SIG-M5 treated with dmso at 0.1 percent for 504 hours (cell line): ENCODE measurements around the gene NODAL.
A peak's percentile ranks its signal among the peaks of the same experiment; 100 is the strongest.
"Not testable (repeated sequence)": the region's sequence is repeated elsewhere in the genome, so short reads cannot be mapped to it uniquely, and the experiment has no call there.

Source experiments
- DNase-seq: peaks from one replicate; lab custom pipeline; 2025; ENCODE audit not compliant: unreplicated experiment; lab: John Stamatoyannopoulos, UW

Gene NODAL

DNA sequence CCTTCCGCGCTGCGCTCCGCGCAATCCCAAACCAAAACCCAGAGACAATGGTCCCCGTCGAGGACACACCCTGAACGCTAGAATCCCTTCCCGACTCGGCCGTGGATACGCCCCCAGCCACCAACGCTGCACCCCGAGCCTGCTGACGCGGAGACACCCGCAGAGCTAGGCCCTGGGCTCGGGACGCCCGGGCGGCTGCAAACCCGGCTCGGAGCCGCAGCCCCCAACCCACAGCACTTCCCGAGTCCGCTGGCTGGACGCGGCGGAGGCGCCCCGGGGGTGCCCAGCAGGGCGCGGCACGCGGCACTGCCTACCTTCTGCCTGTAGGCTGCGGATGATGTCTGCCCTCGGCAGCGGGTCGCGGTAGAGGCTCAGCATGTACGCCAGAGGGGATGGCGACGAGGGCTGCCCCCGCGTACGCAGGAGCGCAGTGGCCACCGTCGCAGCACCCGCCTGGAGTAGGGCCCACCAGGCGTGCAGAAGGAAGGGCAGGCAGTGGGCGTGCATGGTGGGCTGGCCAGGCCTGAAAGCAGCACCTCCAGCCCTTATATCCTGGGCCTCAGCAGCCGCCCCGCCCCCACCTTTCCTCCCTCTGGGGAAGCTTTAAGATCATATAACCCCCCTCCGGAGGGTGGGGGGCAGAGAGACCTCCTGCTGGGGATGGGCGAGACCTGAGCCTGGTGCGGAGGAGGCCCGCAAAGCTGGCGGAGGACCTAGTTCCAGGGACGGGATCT, at the start of gene NODAL:
Gene NODAL, minus strand, starts transcription at position 521 of the 734 bp plus-strand sequence. Its CDS starts 14 bp downstream, at position 507.
- no peak for DNase-seq

DNA sequence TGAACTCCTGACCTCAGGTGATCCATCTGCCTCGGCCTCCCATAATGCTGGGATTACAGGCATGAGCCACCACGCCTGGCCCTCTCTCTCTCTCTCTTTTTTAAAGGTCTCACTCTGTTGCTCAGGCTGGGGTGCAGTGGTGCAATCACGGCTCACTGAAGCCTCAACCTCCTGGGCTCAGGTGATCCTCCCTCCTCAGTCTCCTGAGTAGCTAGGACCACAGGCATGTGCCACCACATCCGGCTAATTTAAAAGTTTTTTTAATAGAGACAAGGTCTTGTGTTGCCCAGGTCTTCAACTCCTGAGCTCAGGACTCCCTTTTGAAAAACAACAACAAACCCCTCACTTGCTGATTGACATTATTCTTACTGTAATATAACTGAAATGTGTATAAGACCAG, 48.7 kb upstream of the NODAL start:
- DNase-seq, result no peak

DNA sequence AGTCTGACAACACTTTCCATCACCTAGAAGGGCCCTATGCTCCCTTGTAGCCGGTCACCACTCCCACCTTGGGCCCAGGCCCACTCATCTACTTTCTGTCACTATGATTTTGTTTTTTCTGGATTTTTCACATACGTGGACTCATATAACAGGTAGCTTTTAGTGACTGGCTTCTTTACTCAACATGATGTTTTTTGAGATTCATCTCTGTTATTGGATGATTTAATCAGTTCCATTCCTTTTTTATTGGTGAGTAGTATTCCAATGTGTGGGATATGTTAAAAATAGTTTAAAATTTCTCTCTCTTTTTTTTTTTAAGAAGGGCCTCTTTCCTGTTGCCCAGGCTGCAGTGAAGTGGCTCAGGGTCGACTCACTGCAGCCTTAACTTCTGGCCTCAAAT, 46.3 kb upstream of the NODAL start:
- DNase-seq, result no peak

DNA sequence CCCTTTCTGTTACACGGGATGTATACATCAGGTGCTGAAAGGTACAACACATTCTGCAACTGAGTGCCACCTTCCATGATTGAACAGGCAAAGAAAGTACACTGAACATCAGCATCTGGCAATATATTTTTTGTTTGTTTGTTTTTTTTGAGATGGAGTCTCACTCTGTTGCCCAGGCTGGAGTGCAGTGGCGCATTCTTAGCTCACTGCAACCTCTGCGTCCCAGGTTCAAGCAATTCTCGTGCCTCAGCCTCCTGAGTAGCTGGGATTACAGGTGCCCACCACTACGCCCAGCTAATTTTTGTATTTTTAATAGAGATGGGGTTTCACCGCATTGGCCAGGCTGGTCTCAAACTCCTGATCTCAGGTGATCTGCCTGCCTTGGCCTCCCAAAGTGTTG, 42.4 kb upstream of the NODAL start:
- DNase-seq, result not testable (repeated sequence)

DNA sequence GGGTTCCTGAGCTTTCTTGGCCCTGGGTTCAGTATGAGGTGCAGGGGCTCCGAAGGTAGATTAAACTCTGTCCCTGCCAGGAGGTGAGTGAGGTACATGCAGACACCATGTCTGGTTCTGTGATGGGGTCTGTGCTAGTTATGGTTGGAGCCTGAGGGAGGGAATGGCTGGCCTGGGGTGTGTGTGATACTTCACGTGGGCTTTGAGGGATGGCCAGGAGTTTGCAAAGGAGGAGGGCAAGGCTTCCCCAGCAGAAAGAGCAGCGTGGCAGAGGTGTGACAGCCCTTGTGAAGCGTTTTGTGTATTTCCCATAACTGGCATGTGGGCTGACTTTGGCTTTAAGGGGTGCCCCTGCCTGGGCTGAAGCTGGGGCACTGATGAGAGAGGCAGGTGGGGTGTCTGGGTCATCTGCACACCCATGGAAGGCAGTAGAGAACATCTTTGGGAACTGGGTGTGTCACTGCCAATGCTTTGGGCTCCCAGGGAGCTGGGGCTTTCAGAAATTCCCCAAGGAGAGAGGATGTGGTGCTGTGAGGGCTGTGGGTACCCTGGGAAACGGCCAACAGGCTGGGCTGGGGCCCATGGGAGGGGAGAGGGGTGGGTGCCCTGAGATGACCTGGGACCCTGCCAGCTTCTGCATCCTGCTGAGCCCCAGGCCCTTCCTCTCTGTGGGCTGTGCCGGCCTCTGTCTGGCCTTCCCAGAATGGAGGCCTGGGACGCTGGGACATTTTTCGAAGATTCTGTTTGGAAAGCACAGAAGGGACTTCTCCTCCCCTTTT, 41.7 kb upstream of the NODAL start:
- DNase-seq, result no peak

DNA sequence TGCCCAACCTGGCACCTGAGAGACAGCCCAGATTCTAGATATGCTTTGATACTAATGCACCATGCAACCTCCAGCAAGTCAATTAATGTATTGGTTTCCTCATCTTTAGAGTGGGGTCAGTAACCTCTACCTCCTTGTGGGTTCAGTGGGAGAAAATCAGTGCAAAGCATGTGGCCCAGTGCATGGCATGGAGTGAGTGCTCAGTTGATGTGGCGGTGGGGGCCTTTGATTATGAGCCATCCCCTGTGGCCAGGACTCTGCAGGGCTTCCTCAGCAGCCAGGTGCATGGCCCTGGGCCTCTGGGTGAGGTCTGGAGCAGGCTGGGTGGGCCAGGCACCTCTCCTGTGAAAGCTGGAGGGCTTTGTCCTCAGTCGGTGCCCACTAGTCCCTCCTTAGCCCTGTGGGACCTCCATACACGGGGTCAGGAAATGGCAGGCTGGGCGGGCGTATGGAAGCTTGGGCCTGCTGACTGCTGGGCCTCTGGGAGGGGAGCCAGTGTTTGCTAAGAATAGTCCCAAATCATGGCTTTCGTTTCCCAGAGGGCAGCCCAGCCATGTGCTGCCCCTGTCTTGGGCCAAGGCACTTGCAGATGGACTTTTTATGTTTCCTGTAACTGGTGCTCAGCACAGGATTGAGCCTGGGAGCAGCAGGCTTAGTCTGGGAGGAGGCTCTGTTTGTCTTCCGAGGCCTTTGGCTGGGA, 40.5 kb upstream of the NODAL start:
- no peak for DNase-seq

DNA sequence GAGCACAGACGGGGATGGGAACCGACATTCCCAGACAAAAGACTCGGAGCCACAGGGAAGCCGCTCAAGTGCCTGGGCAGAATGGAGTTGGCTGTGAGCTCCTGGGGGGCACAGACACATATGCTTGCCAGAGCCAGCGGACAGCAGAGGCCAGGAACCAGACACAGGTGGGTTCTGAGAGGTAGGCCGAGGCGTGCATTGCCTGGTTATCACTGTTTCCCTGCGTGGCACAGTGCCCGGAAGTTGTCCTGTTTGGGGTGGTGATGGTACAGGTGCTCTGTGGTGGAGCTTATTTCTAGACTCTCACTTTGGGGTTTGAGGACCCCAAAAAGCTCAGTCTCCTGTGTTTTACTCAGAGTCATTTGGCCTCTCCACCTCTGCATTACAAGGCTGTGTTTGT, 39.6 kb upstream of the NODAL start:
- no peak for DNase-seq

DNA sequence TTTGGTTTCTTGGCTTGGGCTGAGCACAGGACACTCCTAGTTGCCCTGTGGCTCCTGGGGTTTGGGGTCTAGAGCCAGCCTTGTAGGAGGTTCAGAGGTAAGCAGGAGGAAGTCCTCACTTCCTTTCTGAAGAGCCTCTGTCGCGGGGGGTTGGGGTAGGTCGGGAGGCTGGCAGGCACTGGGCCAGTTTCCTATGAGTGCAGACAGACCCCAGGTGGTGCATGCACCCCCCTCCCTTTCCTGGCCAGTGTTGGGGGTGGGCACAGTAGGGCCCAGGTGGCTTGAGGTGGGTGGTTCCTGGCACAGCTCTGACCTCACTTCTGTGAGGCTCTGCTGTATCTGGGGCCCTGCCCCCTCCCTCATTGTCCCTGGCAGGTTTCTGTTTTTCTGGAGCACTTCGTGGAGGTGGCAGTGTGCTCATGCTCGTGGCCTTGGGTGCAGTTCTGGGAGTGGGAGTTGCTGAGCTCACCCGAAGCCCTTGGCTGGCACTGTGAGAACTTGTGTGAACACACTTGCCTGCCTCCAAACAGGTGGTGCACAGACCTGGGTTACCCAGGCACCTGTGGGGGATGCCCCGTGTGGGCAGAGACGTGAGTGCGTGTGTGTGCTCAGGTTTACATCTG, 38.9 kb upstream of the NODAL start:
- no peak for DNase-seq

DNA sequence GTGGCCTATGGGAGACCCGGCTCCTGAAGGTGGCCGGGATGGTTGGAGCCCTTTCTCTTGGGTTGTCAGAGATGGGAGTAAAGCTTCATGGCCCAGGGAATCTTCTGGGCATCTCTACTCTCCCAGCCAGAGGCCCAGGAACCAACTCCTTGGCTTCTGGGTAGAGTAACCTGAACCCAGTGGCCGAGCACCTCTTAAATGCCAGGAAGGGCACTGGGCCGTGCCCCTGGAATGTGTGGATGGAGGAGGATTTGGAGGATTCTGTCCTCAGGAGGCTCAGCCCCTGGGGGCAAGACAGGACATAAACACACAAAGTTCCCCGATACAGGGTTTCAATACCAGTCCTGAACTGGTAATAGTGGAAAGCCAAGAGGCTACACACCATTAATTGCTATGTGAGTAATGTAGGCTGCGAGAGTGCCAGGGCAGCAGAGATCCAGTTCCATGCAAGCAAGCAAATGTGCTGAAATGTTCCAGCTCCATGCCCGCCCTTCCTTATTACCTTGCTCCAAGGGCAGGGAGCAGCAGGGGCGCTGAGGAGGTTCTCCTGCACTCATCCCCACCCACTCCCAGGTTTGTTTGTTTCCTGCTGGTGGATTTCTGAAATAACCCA, 38.3 kb upstream of the NODAL start:
- no peak for DNase-seq

DNA sequence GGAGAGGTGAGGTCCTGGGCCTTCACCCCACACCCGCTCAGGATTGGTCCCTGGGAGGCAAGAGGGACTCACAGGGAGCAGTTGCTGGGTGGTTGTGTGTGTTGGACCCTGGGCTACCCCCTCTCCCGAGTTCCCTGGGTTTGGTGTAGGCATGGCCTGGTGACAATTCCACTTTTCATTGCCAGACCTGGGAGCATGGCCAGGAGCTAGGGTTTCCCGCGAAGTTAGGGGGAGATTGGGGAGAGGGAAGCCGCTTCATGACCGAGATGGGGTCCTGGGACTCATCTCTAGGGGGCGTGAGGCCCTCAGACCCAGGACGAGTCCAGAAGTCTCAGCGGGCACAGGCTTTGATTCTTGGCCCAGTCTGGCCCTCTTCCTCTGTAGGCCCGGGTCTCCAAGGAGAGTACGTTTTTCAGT, 37.7 kb upstream of the NODAL start:
- no peak for DNase-seq

DNA sequence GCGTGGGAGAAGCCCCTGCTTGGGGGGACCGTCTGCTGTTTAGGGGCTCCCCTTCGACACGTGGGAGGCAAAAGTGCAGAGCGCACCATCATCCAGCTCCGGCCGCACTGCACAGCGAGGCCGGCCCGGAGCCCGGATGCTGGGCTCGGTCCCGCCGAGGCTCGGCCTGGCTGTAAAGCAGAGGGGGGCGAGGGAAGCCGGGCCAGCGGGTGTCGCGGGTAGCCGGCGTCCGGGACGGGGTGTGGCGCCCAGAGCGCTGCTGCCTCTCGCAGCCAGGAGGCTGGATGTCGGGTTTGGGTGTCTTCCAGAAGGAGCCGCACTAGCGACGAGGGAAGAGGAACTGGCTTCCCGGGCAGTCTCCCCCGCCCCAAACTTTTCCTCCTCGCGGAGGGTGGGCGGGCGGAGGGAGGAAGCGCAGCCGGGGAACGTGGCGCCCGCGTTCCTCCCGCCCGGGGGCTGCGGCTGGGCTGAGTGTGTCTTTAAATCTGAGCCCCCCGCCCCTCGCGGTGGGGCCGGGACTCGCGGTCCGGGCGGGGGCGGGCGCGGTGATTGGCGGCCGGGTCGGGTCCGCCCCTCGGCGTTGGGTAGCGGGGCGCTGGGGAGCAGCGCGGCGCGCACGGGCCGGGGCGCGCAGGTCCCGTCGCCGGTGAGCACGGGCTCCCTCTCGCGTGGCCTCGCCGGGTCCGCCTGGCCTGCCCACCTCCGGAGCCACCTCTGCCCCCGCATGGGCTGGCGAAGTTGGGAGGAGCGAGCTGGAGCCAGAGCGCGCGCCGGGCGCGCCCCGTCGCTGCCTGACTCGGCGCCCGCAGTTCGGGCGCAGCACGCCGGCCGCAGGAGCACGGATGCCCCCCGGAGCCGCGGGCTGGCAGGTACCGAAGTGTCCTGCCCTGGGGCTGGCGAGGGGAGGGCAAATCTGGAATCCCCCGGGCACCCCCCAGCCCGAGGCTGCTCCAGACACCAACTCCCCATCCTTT, 37.0 kb upstream of the NODAL start, which contains the start of gene PALD1:
Gene PALD1, plus strand, starts transcription at position 577 of the 974 bp plus-strand sequence. CDS start 47,185 bp downstream, outside the sequence.
- peak; percentile 48 for DNase-seq

DNA sequence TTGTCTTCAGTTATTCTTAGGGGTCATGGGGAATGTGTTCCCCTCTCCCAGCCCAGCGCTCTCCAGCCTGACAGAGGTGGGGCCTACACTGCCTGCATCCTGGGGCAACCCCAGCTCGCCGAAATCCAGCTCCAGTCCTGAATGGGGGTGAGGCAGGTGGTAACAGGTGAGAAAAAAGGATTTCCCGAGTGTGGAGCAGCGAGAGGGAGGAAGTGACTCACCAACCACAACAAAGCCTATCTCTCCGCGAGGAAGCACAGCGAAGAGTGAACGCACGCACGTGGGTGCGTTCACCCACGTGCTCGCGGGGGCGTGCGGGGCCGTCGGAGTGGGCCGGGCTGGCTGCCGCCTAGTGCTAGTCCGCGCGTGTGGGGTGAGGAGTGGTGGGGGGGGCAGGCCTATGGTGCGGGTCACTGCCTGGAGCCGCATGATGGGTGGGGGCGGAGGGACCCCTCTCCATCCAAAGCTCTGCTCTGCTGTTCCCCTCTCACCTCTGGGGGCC, 36.2 kb upstream of the NODAL start:
- DNase-seq, result no peak

DNA sequence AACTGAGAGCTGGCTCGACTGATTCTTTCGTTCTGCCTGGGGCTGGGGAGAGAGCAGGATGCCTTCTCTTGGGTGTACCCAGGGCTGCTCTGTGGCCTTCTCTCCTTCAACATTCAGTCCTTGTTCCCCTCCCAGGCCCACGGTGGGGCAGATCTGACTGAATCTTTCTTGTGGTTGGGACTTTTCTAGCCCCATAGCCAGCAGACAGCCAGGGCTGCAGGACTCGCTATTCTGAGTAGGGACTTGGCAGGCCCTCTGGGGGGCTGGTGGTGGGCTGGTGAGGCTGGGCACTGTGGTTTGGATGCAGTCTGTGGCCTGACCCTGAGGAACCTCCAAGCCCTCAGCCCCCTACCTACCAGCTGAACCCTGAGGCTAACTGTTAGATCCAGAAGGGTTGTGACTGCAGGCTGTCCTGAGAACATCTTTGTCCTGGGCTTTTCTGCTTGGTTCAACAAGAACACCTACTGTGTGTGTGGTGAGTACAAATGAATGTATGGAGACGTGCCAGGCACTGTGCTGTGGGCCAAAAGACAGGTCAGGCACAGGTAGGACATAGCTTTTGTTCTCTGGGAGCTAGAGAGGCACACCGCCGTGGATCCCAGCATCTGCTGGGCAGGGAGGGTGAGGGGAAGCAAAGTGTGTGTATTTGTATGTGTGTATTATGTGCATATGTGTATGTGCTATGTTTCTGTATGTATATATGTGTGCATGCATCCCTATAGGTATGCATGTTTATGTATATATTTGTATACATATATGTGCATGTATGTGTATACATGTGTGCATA, 35.0 kb upstream of the NODAL start:
- no peak for DNase-seq

DNA sequence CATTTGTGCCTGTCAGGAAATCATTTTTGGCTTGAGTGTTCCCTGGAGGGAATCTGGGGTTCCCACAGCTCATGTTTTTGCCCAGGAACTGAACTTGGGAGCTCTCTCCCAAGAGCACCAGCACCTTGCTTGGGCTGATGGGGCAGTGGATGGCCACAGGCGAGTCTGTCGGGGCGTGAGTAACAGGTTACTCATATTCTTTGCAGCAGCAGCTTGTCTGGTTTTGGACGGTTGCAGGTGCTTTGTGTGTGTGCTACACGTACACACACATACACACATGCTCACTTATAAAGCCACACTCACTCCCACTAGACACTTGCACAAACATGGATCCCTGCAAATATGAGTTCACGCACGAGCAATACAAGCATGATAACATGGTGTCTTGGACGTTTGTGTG, 34.2 kb upstream of the NODAL start:
- DNase-seq, result no peak

DNA sequence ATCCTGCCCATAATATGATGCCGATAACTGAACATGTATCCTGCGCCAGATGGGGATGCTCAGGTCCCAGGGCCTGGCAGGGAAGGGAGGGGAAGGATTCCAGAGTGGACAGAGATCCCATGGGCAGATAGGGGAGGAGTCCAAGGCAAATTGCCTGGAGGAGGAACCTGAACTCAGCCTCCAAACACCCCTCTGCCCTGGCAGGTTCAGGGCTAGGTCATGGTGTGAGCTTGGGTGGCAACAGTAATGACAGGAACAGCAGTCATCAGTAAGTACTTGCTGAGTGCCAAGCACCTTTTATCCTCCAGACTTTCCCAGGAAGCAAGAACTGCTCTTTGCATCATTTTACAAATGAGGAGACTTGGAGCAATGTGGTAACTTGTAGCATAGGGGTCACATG, 33.3 kb upstream of the NODAL start:
- DNase-seq, result no peak

DNA sequence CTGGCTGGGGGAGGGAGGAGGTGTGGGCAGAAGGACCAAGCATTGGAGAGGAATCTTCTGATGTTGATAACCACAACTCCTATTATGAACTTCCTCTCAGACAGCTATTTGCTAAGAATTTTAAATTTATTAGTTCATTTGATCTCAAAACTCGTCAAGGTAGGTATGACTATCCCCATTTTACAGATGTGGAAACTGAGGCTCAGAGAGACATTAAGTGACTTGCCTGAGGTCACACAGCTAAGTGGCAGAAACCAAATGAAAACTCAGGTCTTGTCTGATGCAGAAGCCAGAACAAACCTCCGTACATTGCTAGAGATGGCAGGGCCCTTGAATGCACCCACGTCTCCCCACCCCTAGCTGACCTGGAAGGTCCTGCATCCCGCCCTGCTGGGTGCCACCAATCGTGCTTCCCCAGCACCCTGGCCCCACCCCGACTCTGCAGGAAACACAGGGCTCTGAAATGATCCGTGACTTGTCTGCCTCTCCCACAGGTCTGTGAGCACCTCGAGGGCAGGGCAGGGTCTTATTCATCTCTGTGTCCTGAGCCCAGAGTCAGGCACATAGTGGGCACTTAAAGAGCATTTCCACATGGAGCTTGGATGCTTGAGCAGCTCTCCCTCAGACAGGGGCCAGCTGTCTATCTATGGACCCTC, 31.4 kb upstream of the NODAL start:
- no peak for DNase-seq

DNA sequence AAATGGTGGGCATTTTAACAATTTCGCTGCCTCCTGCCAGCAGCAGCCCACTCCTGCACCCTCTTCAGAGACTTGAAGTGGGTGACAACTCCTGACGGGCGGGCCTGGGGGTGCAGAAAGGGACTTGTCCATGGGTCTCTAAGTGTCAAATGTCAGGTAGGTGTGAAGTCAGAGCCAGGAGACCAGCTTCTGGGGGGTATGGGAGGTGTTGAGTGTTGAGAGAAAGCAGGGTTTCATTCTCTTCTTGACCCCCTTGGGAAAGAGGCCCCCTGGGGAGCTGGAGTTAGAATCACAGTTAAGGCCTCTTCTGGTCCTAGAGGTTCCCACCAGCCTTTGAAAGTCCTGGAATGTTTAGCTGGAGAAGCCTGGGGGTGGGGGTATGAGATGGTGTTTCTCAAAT, 25.5 kb upstream of the NODAL start:
- DNase-seq, result no peak

DNA sequence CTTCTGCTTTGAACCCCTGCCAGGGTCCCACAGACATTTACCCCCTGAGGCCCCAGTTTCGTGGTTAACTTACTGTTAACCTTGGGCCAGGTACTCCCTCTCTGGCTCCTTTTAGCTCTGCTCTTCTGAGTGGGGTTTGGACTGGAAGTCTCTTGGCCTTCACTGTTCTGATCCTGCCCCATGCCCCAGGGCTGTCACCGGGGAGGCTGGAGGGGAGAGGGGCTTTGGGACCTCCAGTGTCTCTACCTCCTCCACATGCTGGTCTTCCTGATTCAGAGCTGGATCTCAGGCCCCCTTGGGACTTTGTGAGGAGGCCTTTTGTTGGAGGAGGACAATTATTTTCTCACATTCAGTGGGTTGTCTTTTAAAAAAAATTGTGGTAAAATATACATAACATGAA, 24.4 kb upstream of the NODAL start:
- DNase-seq, result no peak
